ENCODE measurements around the gene WNT3. TPM values are rescaled to one million over a fixed set of nuclear protein-coding genes. Genes with fewer than 3 reads are reported as not detected.

The WNT3 gene
- total RNA-seq, 3 donors from 2014 or later (not counting 1 experiment from before 2014, with no cell fraction given) = 0.07 to 1.4 (median 0.30) TPM

DNA sequence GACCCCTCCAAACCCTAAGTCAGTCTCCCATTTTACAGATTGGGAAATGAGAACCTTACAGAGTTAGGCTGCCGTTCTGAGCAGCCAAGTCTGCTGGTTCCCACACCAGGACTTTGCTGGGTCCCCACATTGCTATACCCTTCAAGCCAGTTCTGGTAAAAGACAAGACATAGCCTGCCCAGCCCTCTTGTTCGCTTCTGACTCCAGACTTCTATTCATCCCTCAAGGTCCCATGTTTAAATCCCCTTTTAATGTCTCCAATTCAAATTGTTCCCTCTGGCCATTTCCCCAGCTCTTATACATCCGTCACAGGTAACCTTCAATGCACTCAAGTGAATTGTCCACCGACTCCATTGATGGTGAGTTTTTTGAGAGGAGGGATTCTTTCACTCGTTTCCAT is 30.2 kb downstream of the WNT3 start:
- no peak for ATAC-seq
- no peaks in the 10 kb centered on the region for H3K9me3 Mint-ChIP-seq
- TF ChIP-seq, protein P1, sequence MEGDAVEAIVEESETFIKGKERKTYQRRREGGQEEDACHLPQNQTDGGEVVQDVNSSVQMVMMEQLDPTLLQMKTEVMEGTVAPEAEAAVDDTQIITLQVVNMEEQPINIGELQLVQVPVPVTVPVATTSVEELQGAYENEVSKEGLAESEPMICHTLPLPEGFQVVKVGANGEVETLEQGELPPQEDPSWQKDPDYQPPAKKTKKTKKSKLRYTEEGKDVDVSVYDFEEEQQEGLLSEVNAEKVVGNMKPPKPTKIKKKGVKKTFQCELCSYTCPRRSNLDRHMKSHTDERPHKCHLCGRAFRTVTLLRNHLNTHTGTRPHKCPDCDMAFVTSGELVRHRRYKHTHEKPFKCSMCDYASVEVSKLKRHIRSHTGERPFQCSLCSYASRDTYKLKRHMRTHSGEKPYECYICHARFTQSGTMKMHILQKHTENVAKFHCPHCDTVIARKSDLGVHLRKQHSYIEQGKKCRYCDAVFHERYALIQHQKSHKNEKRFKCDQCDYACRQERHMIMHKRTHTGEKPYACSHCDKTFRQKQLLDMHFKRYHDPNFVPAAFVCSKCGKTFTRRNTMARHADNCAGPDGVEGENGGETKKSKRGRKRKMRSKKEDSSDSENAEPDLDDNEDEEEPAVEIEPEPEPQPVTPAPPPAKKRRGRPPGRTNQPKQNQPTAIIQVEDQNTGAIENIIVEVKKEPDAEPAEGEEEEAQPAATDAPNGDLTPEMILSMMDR (IDR thresholded peaks at IDR 0.05) = no peak
- no peak overlapping the region for H3K27ac Mint-ChIP-seq
- Histone ChIP-seq H3K27me3 (ENCODE audit: control insufficient read depth, insufficient read depth, low read length) (no peaks in the 10 kb centered on the region), H3K36me3 (ENCODE audit: control insufficient read depth, insufficient read depth, low read length) (no peaks in the 10 kb centered on the region), H3K9me3 (ENCODE audit: control insufficient read depth, insufficient read depth, low read length) (peaks cover 3% of the 10 kb centered on the region), H3K4me3 (ENCODE audit: low read length) (no peak overlapping the region), H3K27ac (ENCODE audit: low read length) (no peak overlapping the region), H3K4me1 (ENCODE audit: control insufficient read depth, insufficient read depth, low read length) (no peaks in the 10 kb centered on the region)
- H3K4me1 Mint-ChIP-seq = no peaks in the 10 kb centered on the region
- peaks cover 18 to 20% of the 10 kb centered on the region in 2 donors for H3K27me3 Mint-ChIP-seq (ENCODE audit: low read depth in 2 of 2)
- intact Hi-C loops (cut with micrococcal nuclease) = no loop called here
- no peak overlapping the region for H3K4me3 Mint-ChIP-seq
- H3K36me3 Mint-ChIP-seq = no peaks in the 10 kb centered on the region
- DNase-seq = no peak
- WGBS (ENCODE audit: insufficient coverage) = 89% methylated on average over 3 of the region's 5 CpGs

DNA sequence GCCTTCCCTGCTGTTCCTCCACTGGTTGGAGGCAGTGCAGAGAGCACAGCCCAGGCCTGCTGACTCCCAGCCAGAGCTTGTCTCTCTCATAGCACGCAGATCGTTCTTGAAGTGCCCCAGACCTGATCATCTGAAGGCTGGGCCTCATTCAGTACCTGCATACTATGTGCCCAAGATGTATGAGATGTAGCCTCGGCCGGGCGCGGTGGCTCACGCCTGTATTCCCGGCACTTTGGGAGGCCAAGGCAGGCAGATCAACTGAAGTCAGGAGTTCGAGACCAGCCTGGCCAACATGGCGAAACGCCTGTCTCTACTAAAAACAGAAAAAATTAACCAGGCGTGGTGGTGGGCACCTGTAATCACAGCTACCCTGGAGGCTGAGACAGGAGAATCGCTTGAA is 31.0 kb downstream of the WNT3 start:
- Mint-ChIP-seq H3K9me3 (no peaks in the 10 kb centered on the region), H3K4me1 (no peaks in the 10 kb centered on the region), H3K27me3 (ENCODE audit: low read depth in 2 of 2) (peaks cover 18 to 20% of the 10 kb centered on the region in 2 donors), H3K27ac (no peak overlapping the region), H3K4me3 (no peak overlapping the region), H3K36me3 (no peaks in the 10 kb centered on the region)
- DNase-seq (no peak), ATAC-seq (no peak)
- TF ChIP-seq, protein P1 (IDR thresholded peaks at IDR 0.05) = no peak
- intact Hi-C loops (cut with micrococcal nuclease) = no loop called here
- WGBS (ENCODE audit: insufficient coverage) = 89% methylated on average over 13 of the region's 13 CpGs
- Histone ChIP-seq H3K36me3 (ENCODE audit: control insufficient read depth, insufficient read depth, low read length) (no peaks in the 10 kb centered on the region), H3K4me1 (ENCODE audit: control insufficient read depth, insufficient read depth, low read length) (no peaks in the 10 kb centered on the region), H3K9me3 (ENCODE audit: control insufficient read depth, insufficient read depth, low read length) (peaks cover 3% of the 10 kb centered on the region), H3K27me3 (ENCODE audit: control insufficient read depth, insufficient read depth, low read length) (no peaks in the 10 kb centered on the region), H3K27ac (ENCODE audit: low read length) (no peak overlapping the region), H3K4me3 (ENCODE audit: low read length) (no peak overlapping the region)

DNA sequence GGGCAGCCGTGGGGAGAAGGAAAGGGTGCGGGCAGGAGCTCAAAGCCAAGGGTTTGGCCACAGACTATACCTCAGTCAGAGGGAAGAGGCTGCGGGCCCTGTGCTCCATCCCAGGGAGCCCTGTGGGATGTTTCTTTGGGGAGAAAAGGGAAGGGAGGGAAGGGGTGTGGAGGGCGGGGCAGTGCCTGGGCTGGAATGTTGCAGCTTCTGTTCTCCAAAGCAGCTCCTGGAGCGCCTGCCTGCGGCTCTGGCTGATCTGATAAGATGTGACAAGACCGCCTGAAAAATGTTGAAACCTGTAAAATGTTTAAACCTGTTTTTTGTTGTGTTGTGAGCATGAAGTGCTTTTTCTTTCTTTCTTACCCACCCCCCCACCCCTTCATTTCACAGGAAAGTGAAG is 32.8 kb downstream of the WNT3 start:
- TF ChIP-seq, protein P1 (IDR thresholded peaks at IDR 0.05) = no peak
- Histone ChIP-seq H3K9me3 (ENCODE audit: control insufficient read depth, insufficient read depth, low read length) (peaks cover 3% of the 10 kb centered on the region), H3K4me1 (ENCODE audit: control insufficient read depth, insufficient read depth, low read length) (no peaks in the 10 kb centered on the region), H3K27me3 (ENCODE audit: control insufficient read depth, insufficient read depth, low read length) (no peaks in the 10 kb centered on the region), H3K27ac (ENCODE audit: low read length) (no peak overlapping the region), H3K36me3 (ENCODE audit: control insufficient read depth, insufficient read depth, low read length) (no peaks in the 10 kb centered on the region), H3K4me3 (ENCODE audit: low read length) (no peak overlapping the region)
- no peak overlapping the region for H3K4me3 Mint-ChIP-seq
- DNase-seq = no peak
- ATAC-seq = no peak
- 80% methylated on average over 7 of the region's 7 CpGs for WGBS (ENCODE audit: insufficient coverage)
- H3K27ac Mint-ChIP-seq = no peak overlapping the region
- H3K36me3 Mint-ChIP-seq = no peaks in the 10 kb centered on the region
- H3K4me1 Mint-ChIP-seq = no peaks in the 10 kb centered on the region
- no peaks in the 10 kb centered on the region for H3K9me3 Mint-ChIP-seq
- peaks cover 11 to 13% of the 10 kb centered on the region in 2 donors for H3K27me3 Mint-ChIP-seq (ENCODE audit: low read depth in 2 of 2)
- intact Hi-C loops (cut with micrococcal nuclease) = no loop called here

DNA sequence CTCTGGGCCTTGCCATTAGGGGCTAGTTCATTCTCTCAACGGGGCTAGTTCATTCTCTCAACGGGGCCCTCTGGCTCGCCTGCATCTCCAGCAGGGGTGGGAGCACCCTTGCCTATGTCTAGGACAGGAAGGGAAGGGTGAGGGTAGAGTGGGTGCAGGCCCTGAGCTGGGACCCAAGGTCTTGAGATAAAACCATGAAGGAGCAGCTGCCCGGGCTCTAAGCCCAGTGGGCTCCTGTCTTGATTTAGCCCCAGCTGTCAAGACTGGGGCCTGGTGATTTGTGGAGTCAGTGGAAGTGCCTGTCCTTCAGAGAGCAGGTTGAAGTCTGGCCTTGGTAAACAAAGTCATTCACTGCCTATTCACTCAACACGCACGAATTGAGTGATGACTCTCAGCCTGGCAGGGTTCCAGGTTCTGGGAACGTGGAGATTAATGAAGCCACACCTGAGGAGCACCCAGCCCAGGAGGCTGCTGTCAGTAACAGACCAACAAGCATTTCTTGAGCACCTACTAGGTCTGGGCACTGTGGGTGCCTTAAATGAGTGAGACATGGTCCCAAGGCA is 35.4 kb downstream of the WNT3 start:
- Mint-ChIP-seq H3K9me3 (no peaks in the 10 kb centered on the region), H3K27me3 (ENCODE audit: low read depth in 2 of 2) (peaks cover 0 to 9% of the 10 kb centered on the region in 2 donors), H3K4me1 (no peaks in the 10 kb centered on the region), H3K36me3 (no peaks in the 10 kb centered on the region), H3K27ac (no peak overlapping the region), H3K4me3 (no peak overlapping the region)
- Histone ChIP-seq H3K4me3 (ENCODE audit: low read length) (no peak overlapping the region), H3K36me3 (ENCODE audit: control insufficient read depth, insufficient read depth, low read length) (no peaks in the 10 kb centered on the region), H3K27me3 (ENCODE audit: control insufficient read depth, insufficient read depth, low read length) (no peaks in the 10 kb centered on the region), H3K4me1 (ENCODE audit: control insufficient read depth, insufficient read depth, low read length) (no peaks in the 10 kb centered on the region), H3K9me3 (ENCODE audit: control insufficient read depth, insufficient read depth, low read length) (no peaks in the 10 kb centered on the region), H3K27ac (ENCODE audit: low read length) (no peak overlapping the region)
- whole genome bisulfite sequencing (ENCODE audit: insufficient coverage) = 82% methylated on average over 7 of the region's 7 CpGs
- intact Hi-C loops (cut with micrococcal nuclease) = no loop called here
- ATAC-seq (no peak), DNase-seq (no peak)
- TF ChIP-seq, protein P1 (IDR thresholded peaks at IDR 0.05) = no peak

Measured in natural killer cell (primary cell).